SK-N-MC (cell line): ENCODE data around the gene PCNT.
"Not testable (repeated sequence)": the region's sequence is repeated elsewhere in the genome, so short reads cannot be mapped to it uniquely, and the experiment has no call there.

Source experiments
- DNase-seq: peaks from one replicate; pipeline ENCODE4 v3.0.0-alpha.2; 2011; ENCODE audit warnings: low read depth, low spot score
- H3K27ac ChIP-seq: fragments of 200-600 bp; sonication (generic); 2 replicates; pipeline ENCODE4 v1.5.1; 2016; ENCODE audit warnings: mixed run types
- H3K36me3 ChIP-seq: fragments of 200-600 bp; sonication (generic); 2 replicates; pipeline ENCODE4 v1.6.1; 2017; ENCODE audit warnings: antibody characterized with exemption, low read length, mixed read lengths; ENCODE audit not compliant: insufficient read depth
- H3K4me3 ChIP-seq: fragments of 200-600 bp; sonication (generic); 2 replicates; pipeline ENCODE4 v1.5.1; 2016
- H3K9ac ChIP-seq: fragments of 200-600 bp; sonication (generic); 2 replicates; pipeline ENCODE4 v1.8.0; 2017; ENCODE audit warnings: mixed run types, mixed read lengths; ENCODE audit not compliant: insufficient read length
- H3K9me3 ChIP-seq: fragments of 200-600 bp; sonication (generic); 2 replicates; pipeline ENCODE4 v1.6.1; 2017; ENCODE audit warnings: low read depth, mild to moderate bottlenecking, antibody characterized with exemption, low read length, moderate library complexity, mixed read lengths
- EZH2 ChIP-seq: fragments of 200-600 bp; sonication (generic); IDR thresholded peaks from one replicate; pipeline ENCODE4 v1.6.1; 2017; ENCODE audit warnings: antibody characterized with exemption
- FOXP2 ChIP-seq: optimal IDR thresholded peaks from 2 replicates; pipeline ENCODE3; 2011; ENCODE audit warnings: mild to moderate bottlenecking, moderate library complexity; ENCODE audit not compliant: insufficient read depth; ENCODE audit errors: extremely low read length, control extremely low read depth
- POLR2AphosphoS5 ChIP-seq: IDR thresholded peaks from 2 replicates; pipeline ENCODE4 v1.6.1; 2012; ENCODE audit warnings: mild to moderate bottlenecking, low read depth, low read length, borderline replicate concordance

The PCNT gene

GRCh38 chr21:46458315-46459023 lies 134.5 kb downstream of the PCNT start, which contains the start of gene DIP2A:
DIP2A (plus strand) TSS chr21:46458891; CDS start chr21:46459132, 241 bp downstream.
- DNase-seq: peak; percentile 64
- Histone ChIP-seq H3K4me3 (peak within 1 kb of the TSS; percentile 92), H3K9me3 (no peaks in the 10 kb centered on the region), H3K27ac (peak within 1 kb of the TSS; percentile 75; the same call in 1 of the 2 replicates), H3K36me3 (0 out of 2 replicates have a peak, but pooled peaks cover 3% of the 10 kb centered on the region), H3K9ac (peak within 1 kb of the TSS; percentile 97)
- no peak for TF ChIP-seq EZH2
- TF ChIP-seq POLR2AphosphoS5: peak; percentile 93
- TF ChIP-seq FOXP2: no peak

- no peak for DNase-seq
- TF ChIP-seq EZH2 (no peak), POLR2AphosphoS5 (no peak), FOXP2 (no peak)
- 0 out of 2 replicates have a peak, but pooled peaks cover 3% of the 10 kb centered on the region for H3K36me3 ChIP-seq
- no peaks in the 10 kb centered on the region for H3K9me3 ChIP-seq
- peak overlapping the region; percentile 86 for H3K9ac ChIP-seq
- H3K4me3 ChIP-seq: peak overlapping the region; percentile 92
- H3K27ac ChIP-seq: no peak overlapping the region
Measured at GRCh38 chr21:46459024-46459355, 135.0 kb downstream of the PCNT start.

- no peak for DNase-seq
- peak overlapping the region; percentile 86 for H3K9ac ChIP-seq
- H3K4me3 ChIP-seq: peak overlapping the region; percentile 92
Measured at GRCh38 chr21:46459356-46460112, 135.6 kb downstream of the PCNT start.

GRCh38 chr21:46461909-46462308 lies 138.0 kb downstream of the PCNT start:
- Histone ChIP-seq H3K9ac (no peak overlapping the region), H3K27ac (no peak overlapping the region), H3K4me3 (no peak overlapping the region), H3K9me3 (no peaks in the 10 kb centered on the region), H3K36me3 (0 out of 2 replicates have a peak, but pooled peaks cover 3% of the 10 kb centered on the region)
- no peak for TF ChIP-seq EZH2
- DNase-seq: no peak

More at GRCh38 chr21:46459356-46460112, 135.6 kb downstream of the PCNT start:
- TF ChIP-seq FOXP2 (no peak), POLR2AphosphoS5 (no peak), EZH2 (no peak)
- Histone ChIP-seq H3K9me3 (no peaks in the 10 kb centered on the region), H3K27ac (peak overlapping the region; percentile 25; the same call in 1 of the 2 replicates), H3K36me3 (0 out of 2 replicates have a peak, but pooled peaks cover 3% of the 10 kb centered on the region)

- not testable (repeated sequence) for H3K36me3 ChIP-seq, H3K27ac ChIP-seq, H3K4me3 ChIP-seq, H3K9ac ChIP-seq, H3K9me3 ChIP-seq, DNase-seq
Measured at GRCh38 chr21:46465153-46465552, 141.2 kb downstream of the PCNT start.

- 0 out of 2 replicates have a peak, but pooled peaks cover 3% of the 10 kb centered on the region for H3K36me3 ChIP-seq
- H3K9me3 ChIP-seq: no peaks in the 10 kb centered on the region
- no peak overlapping the region for H3K27ac ChIP-seq
- TF ChIP-seq FOXP2 (no peak), EZH2 (no peak), POLR2AphosphoS5 (no peak)
- DNase-seq: no peak
- no peak overlapping the region for H3K4me3 ChIP-seq
- H3K9ac ChIP-seq: no peak overlapping the region
Measured at GRCh38 chr21:46465651-46466050, 141.7 kb downstream of the PCNT start.

GRCh38 chr21:46468108-46468774 lies 144.3 kb downstream of the PCNT start:
- TF ChIP-seq EZH2 (no peak), FOXP2 (no peak), POLR2AphosphoS5 (no peak)
- Histone ChIP-seq H3K4me3 (no peak overlapping the region), H3K27ac (no peak overlapping the region), H3K9ac (no peak overlapping the region), H3K36me3 (0 out of 2 replicates have a peak, but pooled peaks cover 2% of the 10 kb centered on the region), H3K9me3 (no peaks in the 10 kb centered on the region)
- no peak for DNase-seq

- Histone ChIP-seq H3K27ac (no peak overlapping the region), H3K4me3 (no peak overlapping the region), H3K9me3 (no peaks in the 10 kb centered on the region), H3K9ac (no peak overlapping the region), H3K36me3 (no peaks in the 10 kb centered on the region)
- TF ChIP-seq POLR2AphosphoS5 (no peak), EZH2 (no peak), FOXP2 (no peak)
- no peak for DNase-seq
Measured at GRCh38 chr21:46469275-46469674, 145.3 kb downstream of the PCNT start.

- no peak for DNase-seq
- peak overlapping the region; percentile 82 for H3K27ac ChIP-seq
- TF ChIP-seq EZH2: no peak
- TF ChIP-seq POLR2AphosphoS5: no peak
- TF ChIP-seq FOXP2: no peak
- peak overlapping the region; percentile 38; the same call in 1 of the 2 replicates for H3K4me3 ChIP-seq
- no peaks in the 10 kb centered on the region for H3K36me3 ChIP-seq
- no peak overlapping the region for H3K9ac ChIP-seq
- no peaks in the 10 kb centered on the region for H3K9me3 ChIP-seq
Measured at GRCh38 chr21:46471514-46471913, 147.6 kb downstream of the PCNT start.
